Stimulated activated memory B cell treated with anti-CD40 and anti-IgM and Interleukin-4, amounts not matched to agents 10 μg/mL and 1 μg/mL and 100 μg/mL, for 72 hours (primary cell): ENCODE data around the gene TNFAIP2.

ENCODE experiments used
- ATAC-seq: fragments of 150-1000 bp; cut with Tn5 transposase; 2 replicates; pipeline ENCODE4 v1.10.0; 2021
- H3K27ac Mint-ChIP-seq: one replicate; pipeline ENCODE4 v1.8.0; 2022; ENCODE audit warnings: mild to moderate bottlenecking, mixed read lengths
- H3K27me3 Mint-ChIP-seq: one replicate; pipeline ENCODE4 v1.8.0; 2022; ENCODE audit warnings: mixed read lengths
- H3K36me3 Mint-ChIP-seq: one replicate; pipeline ENCODE4 v1.8.0; 2022; ENCODE audit warnings: mixed read lengths
- H3K4me1 Mint-ChIP-seq: one replicate; pipeline ENCODE4 v1.8.0; 2022; ENCODE audit warnings: mixed read lengths
- H3K4me3 Mint-ChIP-seq: one replicate; pipeline ENCODE4 v1.8.0; 2022; ENCODE audit warnings: mild to moderate bottlenecking, moderate library complexity, mixed read lengths
- H3K9me3 Mint-ChIP-seq: one replicate; pipeline ENCODE4 v1.8.0; 2022; ENCODE audit warnings: mixed read lengths

Gene TNFAIP2

DNA sequence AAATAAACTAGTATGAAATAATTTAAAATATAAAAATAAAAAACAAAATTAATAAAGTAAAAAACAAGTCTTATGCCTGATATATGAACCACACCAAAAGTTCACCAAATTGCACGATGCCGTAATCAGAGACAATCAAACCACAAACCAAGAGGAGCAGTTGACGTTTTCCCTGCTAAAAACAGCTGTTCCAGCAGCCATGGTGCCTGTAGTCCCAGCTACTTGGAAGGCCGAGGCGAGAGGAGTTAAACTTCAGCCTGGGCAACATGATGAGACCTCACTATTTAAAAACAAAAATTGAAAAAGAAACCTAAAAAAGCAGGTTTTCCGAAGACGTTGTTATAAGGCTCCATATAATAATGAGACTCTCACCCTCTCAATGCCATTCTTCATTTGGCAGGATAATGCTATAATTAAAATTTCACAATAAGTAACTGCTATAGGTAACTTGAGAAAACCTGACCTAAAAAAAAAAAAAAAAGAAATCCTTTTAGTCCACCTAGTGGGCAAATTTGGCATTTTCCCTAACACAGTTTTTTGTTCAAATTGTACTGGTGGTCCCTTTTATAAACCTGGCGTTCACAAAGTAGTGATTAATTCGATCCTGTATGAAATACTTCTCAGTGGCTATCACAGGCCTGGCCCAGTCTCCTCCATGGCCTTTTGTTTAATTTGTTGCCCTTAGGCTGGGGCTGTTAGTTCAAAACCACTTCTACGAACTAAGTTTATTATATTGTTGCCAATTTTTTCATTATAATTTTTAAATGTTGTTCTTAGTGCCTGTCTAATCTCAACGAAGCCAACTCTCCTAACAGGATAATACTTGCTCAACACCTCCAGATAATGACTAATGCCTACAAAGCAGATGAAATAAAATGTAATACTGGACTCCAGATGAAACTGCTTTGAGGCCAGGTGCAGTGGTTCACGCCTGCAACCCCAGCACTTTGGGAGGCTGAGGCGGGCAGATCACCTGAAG is 62.1 kb downstream of the TNFAIP2 start:
- Mint-ChIP-seq H3K27me3 (peaks cover 62% of the 10 kb centered on the region), H3K4me1 (peaks cover 7% of the 10 kb centered on the region), H3K36me3 (no peaks in the 10 kb centered on the region), H3K9me3 (no peaks in the 10 kb centered on the region), H3K4me3 (no peak overlapping the region), H3K27ac (no peak overlapping the region)
- ATAC-seq: no peak

DNA sequence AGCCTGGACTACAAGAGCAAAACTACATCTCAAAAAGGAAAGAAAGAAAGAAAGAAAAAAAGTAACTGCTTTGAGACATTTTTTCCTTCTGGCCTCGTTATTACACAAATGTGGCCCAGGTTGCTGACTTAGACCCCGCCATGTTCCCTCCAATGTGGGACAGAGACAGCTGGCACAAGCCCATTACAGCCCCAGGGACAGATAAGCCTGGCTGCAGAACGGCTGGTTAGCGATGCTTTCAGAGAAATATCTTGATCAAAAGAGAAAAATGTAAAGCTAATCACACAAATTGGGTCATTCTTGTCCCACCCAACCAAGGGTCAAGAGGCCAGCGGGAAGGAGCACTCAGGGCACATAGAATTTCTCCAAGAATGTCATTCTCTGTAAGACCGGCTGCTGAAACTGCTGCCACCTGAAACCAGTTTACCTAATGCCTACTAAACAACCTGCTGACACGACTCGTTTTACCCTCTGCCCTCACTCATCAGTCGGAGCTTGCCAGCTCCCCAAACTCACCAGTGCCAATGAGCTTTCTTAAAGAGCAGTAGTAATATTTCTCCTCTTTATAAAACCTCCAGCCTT is 63.1 kb downstream of the TNFAIP2 start:
- peaks cover 7% of the 10 kb centered on the region for H3K4me1 Mint-ChIP-seq
- H3K9me3 Mint-ChIP-seq: no peaks in the 10 kb centered on the region
- no peak for ATAC-seq
- no peak overlapping the region for H3K4me3 Mint-ChIP-seq
- H3K27me3 Mint-ChIP-seq: peaks cover 64% of the 10 kb centered on the region
- no peaks in the 10 kb centered on the region for H3K36me3 Mint-ChIP-seq
- H3K27ac Mint-ChIP-seq: no peak overlapping the region
